CD8-positive, alpha-beta memory T cell (primary cell): ENCODE measurements around the gene DIP2A. TPM values are rescaled to one million over a fixed set of nuclear protein-coding genes. Genes with fewer than 3 reads are reported as not detected.

Experiments used
- polyA plus RNA-seq: library from polyadenylated mRNA; unstranded; fragments of 300-500 nt; fragmentation: Illumina TruSeq; gene quantifications from one replicate; pipeline ENCODE4 v1.2.3, GENCODE V29; 2021
- total RNA-seq, 2 experiments: library from RNA; stranded (reverse); gene quantifications; one replicate each; pipeline ENCODE4 v1.2.3, GENCODE V29; 2021

Gene DIP2A
- total and polyA plus RNA-seq, 3 experiments from 2014 or later = 29.7 to 32.6 (median 29.9) TPM

Other genes starting within 250 kb of the DIP2A start
- gene LSS, start 230.1 kb upstream of the DIP2A start, total RNA-seq = 10 to 100 TPM; 19.6 to 20.4 TPM
- gene LSS, start 230.1 kb upstream of the DIP2A start, polyA plus RNA-seq = 16.1 TPM
- gene MCM3AP, start 173.3 kb upstream of the DIP2A start, total RNA-seq = 100 to 1,000 TPM; 131 to 133 TPM
- 56.7 TPM for gene MCM3AP, start 173.3 kb upstream of the DIP2A start, polyA plus RNA-seq
- gene YBEY, start 172.5 kb upstream of the DIP2A start, total RNA-seq = 10 to 100 TPM; 16.7 to 18.6 TPM
- 21.0 TPM for gene YBEY, start 172.5 kb upstream of the DIP2A start, polyA plus RNA-seq
- 10 to 100 TPM; 13.4 to 14.5 TPM for gene C21orf58, start 135.0 kb upstream of the DIP2A start, total RNA-seq
- gene C21orf58, start 135.0 kb upstream of the DIP2A start, polyA plus RNA-seq = 0.62 TPM
- gene PCNT, start 134.7 kb upstream of the DIP2A start, total RNA-seq = 10 to 100 TPM; 54.8 to 60.1 TPM
- 27.1 TPM for gene PCNT, start 134.7 kb upstream of the DIP2A start, polyA plus RNA-seq
- 1 to 10 TPM in 1 of 2 experiments, under 1 TPM in 1; 0.91 to 1.4 TPM for gene S100B, start 146.2 kb downstream of the DIP2A start, total RNA-seq
- 24.1 TPM for gene S100B, start 146.2 kb downstream of the DIP2A start, polyA plus RNA-seq
- 10 to 100 TPM; 69.8 to 71.6 TPM for gene PRMT2, start 176.8 kb downstream of the DIP2A start, total RNA-seq
- 287 TPM for gene PRMT2, start 176.8 kb downstream of the DIP2A start, polyA plus RNA-seq